HepG2 (cell line): ENCODE measurements around the gene VGLL4. TPM values are rescaled to one million over a fixed set of nuclear protein-coding genes. Genes with fewer than 3 reads are reported as not detected.

Experiments used
- BCL6 ChIP-seq: IDR thresholded peaks from 2 replicates; pipeline ENCODE4 v1.6.1; 2016; ENCODE audit warnings: missing genetic modification reagents, missing compliant biosample characterization
- CBFB ChIP-seq: sonication (generic); formaldehyde crosslinking; IDR thresholded peaks from 2 replicates; pipeline ENCODE4 v1.4.0; 2020; ENCODE audit warnings: missing genetic modification reagents
- CBX2 ChIP-seq, 2 experiments: fragments of 200-600 bp in 1 of 2; sonication (generic); formaldehyde crosslinking in 1 of 2; IDR thresholded peaks; 2 replicates each; pipeline versions ENCODE4 v1.7.0 to v1.8.1; 2018 to 2022; ENCODE audit warnings: low read depth in 2 of 2, low read length in 1 of 2, mild to moderate bottlenecking in 1 of 2, missing genetic modification reagents in 1 of 2
- CBX5 ChIP-seq: sonication (generic); formaldehyde crosslinking; IDR thresholded peaks from 2 replicates; pipeline ENCODE4 v1.4.0; 2020; ENCODE audit warnings: missing genetic modification reagents, borderline replicate concordance
- KDM2A ChIP-seq: sonication (generic); formaldehyde crosslinking; IDR thresholded peaks from 2 replicates; pipeline ENCODE4 v1.4.0; 2020; ENCODE audit warnings: low read depth, missing genetic modification reagents, borderline replicate concordance
- MXD3 ChIP-seq: IDR thresholded peaks from 2 replicates; pipeline ENCODE4 v1.6.1; 2016; ENCODE audit warnings: mild to moderate bottlenecking, missing biosample characterization, missing genetic modification reagents
- NR1H2 ChIP-seq: sonication (generic); formaldehyde crosslinking; IDR thresholded peaks from 2 replicates; pipeline ENCODE4 v1.8.1; 2022; ENCODE audit warnings: low read depth, missing genetic modification reagents, borderline replicate concordance
- POLR2AphosphoS5 ChIP-seq: IDR thresholded peaks from 2 replicates; pipeline ENCODE4 v1.6.1; 2012; ENCODE audit warnings: low read depth, low read length
- PPARG ChIP-seq: conservative IDR thresholded peaks from 2 replicates; pipeline ENCODE4 v1.6.1; 2016; ENCODE audit warnings: missing biosample characterization, missing genetic modification reagents
- REST ChIP-seq, 2 experiments: IDR thresholded peaks; 2 replicates each; pipeline ENCODE4 v1.6.1; 2011 to 2012; ENCODE audit warnings: low read length in 2 of 2, borderline replicate concordance in 1 of 2, low read depth in 1 of 2, mild to moderate bottlenecking in 1 of 2, moderate library complexity in 1 of 2
- SALL1 ChIP-seq: sonication (generic); formaldehyde crosslinking; IDR thresholded peaks from 2 replicates; pipeline ENCODE4 v1.8.0; 2022; ENCODE audit warnings: mild to moderate bottlenecking, missing genetic modification reagents
- SATB2 ChIP-seq: sonication (generic); formaldehyde crosslinking; IDR thresholded peaks from 2 replicates; pipeline ENCODE4 v1.5.0; 2020; ENCODE audit warnings: missing genetic modification reagents
- SOX5 ChIP-seq: IDR thresholded peaks from 2 replicates; pipeline ENCODE4 v1.6.1; 2016; ENCODE audit warnings: borderline replicate concordance
- STAT6 ChIP-seq: sonication (generic); formaldehyde crosslinking; IDR thresholded peaks from 2 replicates; pipeline ENCODE4 v1.4.0; 2020; ENCODE audit warnings: missing genetic modification reagents, mild to moderate bottlenecking, borderline replicate concordance
- TFAP4 ChIP-seq: sonication (generic); IDR thresholded peaks from 2 replicates; pipeline ENCODE4 v1.6.1; 2016; ENCODE audit warnings: low read depth, borderline replicate concordance
- ZBTB7B ChIP-seq: sonication (generic); formaldehyde crosslinking; IDR thresholded peaks from 2 replicates; pipeline ENCODE4 v1.4.0; 2020; ENCODE audit warnings: missing genetic modification reagents
- ZNF264 ChIP-seq: sonication (generic); formaldehyde crosslinking; IDR thresholded peaks from 2 replicates; pipeline ENCODE4 v1.4.0; 2020; ENCODE audit warnings: missing genetic modification reagents
- ZNF543 ChIP-seq: sonication (generic); formaldehyde crosslinking; IDR thresholded peaks from 2 replicates; pipeline ENCODE4 v1.4.0; 2020; ENCODE audit warnings: mild to moderate bottlenecking, missing genetic modification reagents
- ZNF644 ChIP-seq: IDR thresholded peaks from 2 replicates; pipeline ENCODE4 v1.6.1; 2016; ENCODE audit warnings: low read depth
- ZNF740 ChIP-seq: sonication (generic); formaldehyde crosslinking; IDR thresholded peaks from 2 replicates; pipeline ENCODE4 v1.4.0; 2020; ENCODE audit warnings: missing genetic modification reagents
- ZNF747 ChIP-seq: sonication (generic); formaldehyde crosslinking; IDR thresholded peaks from 2 replicates; pipeline ENCODE4 v1.8.1; 2023; ENCODE audit warnings: missing genetic modification reagents, mild to moderate bottlenecking, borderline replicate concordance
- ZNF761 ChIP-seq: sonication (generic); formaldehyde crosslinking; conservative IDR thresholded peaks from 2 replicates; pipeline ENCODE4 v1.4.0; 2020; ENCODE audit warnings: mild to moderate bottlenecking, missing genetic modification reagents
- polyA plus RNA-seq, 8 experiments: library from polyadenylated mRNA; depleted of rRNA in 3 of 8; stranded (reverse) in 7 of 8; unstranded in 1 of 8; fragments of >200 nt; fragmentation: Illumina TruSeq in 4 of 8; extraction: Trizol in 4 of 8; gene quantifications; 2 replicates each; pipeline versions ENCODE4 v1.2.1 to v1.2.3, GENCODE V29; 2011 to 2016; ENCODE audit warnings: low read depth in 4 of 8, missing spikeins in 1 of 8, mixed read lengths in 1 of 8; ENCODE audit not compliant: insufficient read depth in 1 of 8
- total RNA-seq, 5 experiments: library from RNA; depleted of rRNA; stranded (reverse); fragments of >200 nt; fragmentation: Illumina TruSeq; extraction: Trizol; gene quantifications; 2 replicates each; pipeline ENCODE4 v1.2.3, GENCODE V29; 2016; ENCODE audit warnings: low read depth in 1 of 5

VGLL4 gene
- total and polyA plus RNA-seq, 2 of the 13 experiments (the other 11 are each of a cell fraction or from before 2014, with no cell fraction given): 23.2 to 39.0 TPM

GRCh38 chr3:11643605-11644087, at the start of gene VGLL4 (continued):
- TF ChIP-seq CBX2 (IDR thresholded peaks at IDR 0.05; ENCODE audit: low read depth, low read length) (no peak), CBX2 (CRISPR knock-in tag; IDR thresholded peaks at IDR 0.05; ENCODE audit: low read depth) (no peak), STAT6 (no peak), BCL6 (CRISPR knock-in tag) (peak; percentile 25; the same call in 1 of the 2 replicates), ZNF644 (CRISPR knock-in tag) (no peak), TFAP4 (no peak), PPARG (CRISPR knock-in tag) (0 out of 2 replicates have a peak, but pooled peaks have one; percentile 24), MXD3 (CRISPR knock-in tag) (peak; percentile 42), REST (IDR thresholded peaks at IDR 0.05; ENCODE audit: borderline replicate concordance in 1 of 2, low read depth in 1 of 2, low read length in 2 of 2) (no peak; a peak in 1 of 4 replicates), NR1H2 (CRISPR knock-in tag) (no peak), ZNF761 (CRISPR knock-in tag) (peak; percentile 79; the same call in 1 of the 2 replicates), SOX5 (CRISPR knock-in tag) (peak; percentile 38; the same call in 1 of the 2 replicates), ZNF543 (CRISPR knock-in tag) (no peak), KDM2A (CRISPR knock-in tag) (peak; percentile 76; the same call in 1 of the 2 replicates), ZNF264 (CRISPR knock-in tag) (peak; percentile 68), CBFB (CRISPR knock-in tag) (peak; percentile 42; the same call in 1 of the 2 replicates), SALL1 (CRISPR knock-in tag) (peak; percentile 79), ZBTB7B (0 out of 2 replicates have a peak, but pooled peaks have one; percentile 35), ZNF740 (no peak), SATB2 (no peak), ZNF747 (no peak), CBX5 (CRISPR knock-in tag) (peak; percentile 75; the same call in 1 of the 2 replicates), POLR2AphosphoS5 (peak; percentile 69)
